T-cell (primary cell): Measurements from ENCODE around the gene COL18A1. TPM values are rescaled to one million over a fixed set of nuclear protein-coding genes. Genes with fewer than 3 reads are reported as not detected.

Source experiments
- ATAC-seq, 4 experiments: fragments of 200-7000 bp in 3 of 4; fragments of 150-1000 bp in 1 of 4; cut with Tn5 transposase; replicated peaks in 1 of 4; 1 replicate in 3 of 4; 2 replicates in 1 of 4; pipeline ENCODE4 v1.10.0; 2021; ENCODE audit warnings: moderate library complexity in 3 of 4, mild to moderate bottlenecking in 2 of 4, moderate number of reproducible peaks in 1 of 4
- CTCF ChIA-PET, 2 donors: fragments of 300-600 bp; sonication (Branson Sonifier 250); formaldehyde crosslinking; loops; one replicate each; lab custom pipeline; 2022; ENCODE audit warnings: antibody characterized with exemption in 2 of 2; lab: Charles Lee
- POLR2A ChIA-PET, 2 donors: fragments of 300-600 bp; sonication (Branson Sonifier 250); formaldehyde crosslinking; loops; one replicate each; lab custom pipeline; 2022; ENCODE audit warnings: antibody characterized with exemption in 2 of 2; lab: Charles Lee
- DNase-seq, 35 experiments: peaks; one replicate each; pipeline versions ENCODE4 v3.0.0 to v3.0.0-alpha.2; 2013 to 2023
- H3K27ac ChIP-seq: one replicate; pipeline ENCODE4 v1.5.1; 2013; ENCODE audit warnings: low read length
- H3K27me3 ChIP-seq, 2 experiments: replicated peaks in 1 of 2; 1 replicate in 1 of 2; 2 replicates in 1 of 2; pipeline versions ENCODE4 v1.6.1 to v1.7.0; 2013; ENCODE audit warnings: low read length in 1 of 2, mixed read lengths in 1 of 2; ENCODE audit not compliant: control insufficient read depth in 2 of 2, insufficient read depth in 2 of 2; ENCODE audit errors: extremely low read depth in 1 of 2
- H3K36me3 ChIP-seq, 2 donors: 1 replicate in 1 of 2; 2 replicates in 1 of 2; pipeline versions ENCODE4 v1.6.1 to v1.7.0; 2013; ENCODE audit warnings: low read length in 1 of 2; ENCODE audit not compliant: control insufficient read depth in 2 of 2, insufficient read depth in 1 of 2; ENCODE audit errors: extremely low read depth in 1 of 2
- H3K4me1 ChIP-seq, 2 experiments: 1 replicate in 1 of 2; 2 replicates in 1 of 2; pipeline versions ENCODE4 v1.6.1 to v1.7.0; 2013; ENCODE audit warnings: low read length in 2 of 2, mixed read lengths in 1 of 2; ENCODE audit not compliant: insufficient read depth in 2 of 2, control insufficient read depth in 1 of 2; ENCODE audit errors: extremely low read depth in 1 of 2
- H3K4me3 ChIP-seq, 2 donors: 1 replicate in 1 of 2; 2 replicates in 1 of 2; pipeline versions ENCODE4 v1.5.1 to v1.7.0; 2013; ENCODE audit warnings: mild to moderate bottlenecking in 2 of 2, low read length in 1 of 2, moderate library complexity in 1 of 2; ENCODE audit not compliant: control insufficient read depth in 1 of 2; ENCODE audit errors: extremely low read depth in 1 of 2
- H3K9me3 ChIP-seq: 2 replicates; pipeline ENCODE4 v1.7.0; 2013
- H3K27ac Mint-ChIP-seq, 2 donors: one replicate each; pipeline ENCODE4 v1.8.0; 2020 to 2021; ENCODE audit warnings: mild to moderate bottlenecking in 2 of 2, mixed read lengths in 2 of 2
- H3K27me3 Mint-ChIP-seq, 2 donors: one replicate each; pipeline ENCODE4 v1.8.0; 2021 to 2022; ENCODE audit warnings: mixed read lengths in 2 of 2
- H3K36me3 Mint-ChIP-seq: one replicate; pipeline ENCODE4 v1.8.0; 2021; ENCODE audit warnings: mixed read lengths
- H3K4me1 Mint-ChIP-seq, 3 donors: one replicate each; pipeline ENCODE4 v1.8.0; 2020 to 2022; ENCODE audit warnings: mixed read lengths in 3 of 3, mild to moderate bottlenecking in 1 of 3
- H3K4me3 Mint-ChIP-seq, 3 donors: one replicate each; pipeline ENCODE4 v1.8.0; 2020 to 2022; ENCODE audit warnings: mild to moderate bottlenecking in 3 of 3, mixed read lengths in 3 of 3, moderate library complexity in 3 of 3
- H3K9me3 Mint-ChIP-seq, 3 donors: one replicate each; pipeline ENCODE4 v1.8.0; 2020 to 2022; ENCODE audit warnings: mixed read lengths in 3 of 3
- WGBS: methylation state at CpG from one replicate; pipeline ENCODE4 v1.1.5; 2013; ENCODE audit warnings: missing lambda C conversion rate; ENCODE audit not compliant: insufficient coverage; 5-methylcytosine and 5-hydroxymethylcytosine counted together
- total RNA-seq, 35 experiments: library from RNA in 6 of 35; stranded (reverse) in 6 of 35; fragments of 120-200 nt in 1 of 35; gene quantifications; one replicate each; pipeline versions ENCODE4 v1.2.1 to v1.2.4 and lab custom pipeline; 2013 to 2026

COL18A1 gene
- total RNA-seq, 5 donors from 2014 or later (not counting 1 experiment from before 2014, with no cell fraction given) = 7.2 to 53.8 (median 10.5) TPM

DNA sequence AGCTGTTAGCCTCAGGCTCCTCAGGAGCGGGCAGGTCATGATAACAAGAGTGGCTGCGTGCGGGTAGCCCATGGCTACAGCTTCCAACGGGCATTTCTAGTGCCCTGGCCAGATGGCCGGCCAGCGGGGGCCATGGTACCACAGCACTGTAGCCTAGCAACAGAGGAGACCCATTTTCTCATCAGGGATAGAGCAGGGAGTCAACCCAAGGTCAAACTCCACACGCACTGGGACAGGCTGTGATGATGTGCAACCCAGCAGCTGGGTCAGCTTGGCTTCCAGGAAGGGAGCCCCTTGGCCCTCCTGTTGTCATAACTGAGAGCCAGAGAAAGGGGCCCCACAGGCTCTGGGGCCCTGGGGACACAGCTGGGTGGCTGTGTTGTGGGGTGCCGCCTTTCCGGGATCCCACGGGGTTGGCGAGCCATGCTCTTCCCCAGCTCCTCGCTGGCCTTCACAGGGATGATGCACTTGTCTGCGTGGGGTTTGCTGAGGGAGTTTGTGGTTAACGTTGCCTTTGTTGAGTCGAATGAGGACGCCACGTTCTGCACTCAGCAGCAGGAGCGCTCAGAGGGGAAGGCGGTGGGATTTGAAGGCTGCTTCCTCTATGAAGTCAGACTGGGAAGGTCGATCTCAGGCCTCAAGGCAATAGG is 46.3 kb downstream of the COL18A1 start:
- Mint-ChIP-seq H3K4me1 (peaks cover 0 to 4% (median 2%) of the 10 kb centered on the region in 3 donors), H3K4me3 (no peak overlapping the region), H3K27ac (no peak overlapping the region), H3K27me3 (peaks cover 6 to 14% of the 10 kb centered on the region in 2 donors), H3K9me3 (peaks cover 0 to 5% (median 0%) of the 10 kb centered on the region in 3 donors), H3K36me3 (no peaks in the 10 kb centered on the region)
- no peaks in the 10 kb centered on the region for H3K36me3 ChIP-seq
- CTCF ChIA-PET = no interaction called here
- ATAC-seq (no peak), DNase-seq (no peak)
- peaks cover 0 to 33% of the 10 kb centered on the region in 2 experiments for H3K27me3 ChIP-seq
- H3K27ac ChIP-seq = no peak overlapping the region
- H3K9me3 ChIP-seq = no peaks in the 10 kb centered on the region
- WGBS = 52% methylated on average over 19 of the region's 20 CpGs
- POLR2A ChIA-PET = no interaction called here
- H3K4me1 ChIP-seq = peaks cover 0 to 9% of the 10 kb centered on the region in 2 experiments
- H3K4me3 ChIP-seq = no peak overlapping the region

GRCh38 chr21:45451771-45452182 is 46.8 kb downstream of the COL18A1 start:
- Histone ChIP-seq H3K27ac (no peak overlapping the region), H3K36me3 (no peaks in the 10 kb centered on the region), H3K27me3 (peaks cover 0 to 32% of the 10 kb centered on the region in 2 experiments), H3K4me3 (no peak overlapping the region), H3K9me3 (no peaks in the 10 kb centered on the region), H3K4me1 (peaks cover 0 to 9% of the 10 kb centered on the region in 2 experiments)
- H3K27me3 Mint-ChIP-seq = peaks cover 5 to 14% of the 10 kb centered on the region in 2 donors
- peaks cover 0 to 4% (median 2%) of the 10 kb centered on the region in 3 donors for H3K4me1 Mint-ChIP-seq
- no peaks in the 10 kb centered on the region for H3K36me3 Mint-ChIP-seq
- 97% methylated on average over 12 of the region's 12 CpGs for WGBS
- DNase-seq (no peak), ATAC-seq (no peak)
- H3K9me3 Mint-ChIP-seq = peaks cover 0 to 2% (median 0%) of the 10 kb centered on the region in 3 donors
- H3K4me3 Mint-ChIP-seq = no peak overlapping the region
- CTCF ChIA-PET = no interaction called here
- POLR2A ChIA-PET = no interaction called here
- H3K27ac Mint-ChIP-seq = no peak overlapping the region

DNA sequence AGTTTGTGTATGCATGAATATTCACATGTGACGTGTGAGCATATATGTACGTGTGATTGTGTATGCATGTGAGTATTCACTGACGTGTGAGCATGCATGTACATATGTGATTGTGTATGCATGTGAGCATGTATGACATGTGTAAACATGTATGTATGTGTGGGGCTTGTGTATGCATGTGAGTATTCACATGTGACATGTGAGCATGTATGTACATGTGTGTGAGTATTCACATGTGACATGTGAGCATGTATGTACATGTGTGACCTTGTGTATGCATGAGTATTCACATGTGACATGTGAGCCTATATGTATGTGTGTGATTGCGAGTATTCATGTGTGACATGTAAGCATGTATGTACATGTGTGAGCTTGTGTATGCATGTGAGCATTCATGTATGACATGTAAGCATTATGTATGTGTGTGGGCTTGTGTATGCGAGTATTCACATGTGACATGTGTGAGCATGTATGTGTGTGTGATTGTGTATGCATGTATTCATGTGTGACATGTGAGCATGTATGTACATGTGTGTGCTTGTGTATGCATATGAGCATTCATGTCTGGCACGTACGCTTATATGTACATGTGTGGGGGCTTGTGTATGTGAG is 47.8 kb downstream of the COL18A1 start:
- Histone ChIP-seq H3K4me3 (no peak overlapping the region), H3K27ac (no peak overlapping the region), H3K27me3 (peaks cover 0 to 40% of the 10 kb centered on the region in 2 experiments), H3K36me3 (no peaks in the 10 kb centered on the region), H3K4me1 (peaks cover 0 to 9% of the 10 kb centered on the region in 2 experiments), H3K9me3 (no peaks in the 10 kb centered on the region)
- POLR2A ChIA-PET = no interaction called here
- ATAC-seq (no peak), DNase-seq (no peak)
- peaks cover 5 to 6% of the 10 kb centered on the region in 2 donors for H3K27me3 Mint-ChIP-seq
- WGBS = 97% methylated on average over 7 of the region's 7 CpGs
- no peaks in the 10 kb centered on the region for H3K9me3 Mint-ChIP-seq
- H3K27ac Mint-ChIP-seq = no peak overlapping the region
- CTCF ChIA-PET = no interaction called here
- peaks cover 0 to 4% (median 2%) of the 10 kb centered on the region in 3 donors for H3K4me1 Mint-ChIP-seq
- no peak overlapping the region for H3K4me3 Mint-ChIP-seq
- no peaks in the 10 kb centered on the region for H3K36me3 Mint-ChIP-seq

GRCh38 chr21:45453308-45453950 is 48.5 kb downstream of the COL18A1 start:
- peak overlapping the region in 1 of 2 donors; percentile 42 for H3K27ac Mint-ChIP-seq
- whole genome bisulfite sequencing = 91% methylated on average over 11 of the region's 13 CpGs

DNA sequence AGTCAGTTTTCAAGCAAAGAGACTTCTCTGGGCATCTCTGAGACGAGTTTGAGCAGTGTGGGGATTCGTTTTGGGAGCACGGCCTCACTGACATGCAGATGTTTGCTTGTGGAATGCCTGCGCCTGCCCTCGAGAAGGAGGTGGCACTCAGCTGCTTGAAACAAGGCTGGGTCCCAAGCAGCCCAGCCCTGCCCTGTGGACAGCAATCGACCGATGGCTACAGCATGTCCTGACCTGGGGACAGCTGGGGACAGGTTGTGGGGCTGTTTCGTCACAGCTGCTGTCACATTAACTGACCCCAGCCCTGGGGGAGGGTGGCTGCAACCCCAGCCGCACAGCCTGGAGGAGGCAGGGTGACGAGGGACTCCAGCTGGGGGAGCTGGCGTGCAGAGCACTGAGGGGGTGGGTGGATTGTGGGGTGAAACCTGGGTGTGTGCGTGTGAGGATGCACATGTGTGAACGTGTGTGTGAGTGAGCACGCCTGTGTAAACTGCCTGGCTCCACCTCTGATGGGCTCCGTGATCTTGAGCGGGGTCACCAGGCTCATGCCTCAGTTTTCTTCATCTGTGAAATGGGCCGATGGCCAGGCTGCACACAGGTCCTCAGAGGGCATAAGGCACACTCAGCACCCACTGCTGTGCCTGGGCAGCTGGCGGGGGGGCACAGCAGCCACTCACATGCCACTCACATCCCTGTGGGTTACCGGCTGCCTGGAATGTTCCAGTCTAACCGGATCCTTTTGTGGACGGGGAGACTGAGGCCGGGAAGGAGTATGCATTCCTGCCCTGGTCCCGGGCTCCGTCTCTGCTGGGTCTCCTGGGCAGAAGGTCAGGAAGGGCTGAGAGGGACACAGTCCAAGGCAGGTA is 49.3 kb downstream of the COL18A1 start:
- DNase-seq = no peak

More at GRCh38 chr21:45453308-45453950, 48.5 kb downstream of the COL18A1 start:
- Mint-ChIP-seq H3K36me3 (no peaks in the 10 kb centered on the region), H3K9me3 (no peaks in the 10 kb centered on the region), H3K27me3 (peaks cover under 1 to 2% of the 10 kb centered on the region in 2 donors), H3K4me1 (peaks cover 0 to 4% (median 2%) of the 10 kb centered on the region in 3 donors), H3K4me3 (no peak overlapping the region)
- ChIA-PET POLR2A (interaction anchor here in 1 of 2 donors (0.6 kb wide), 1 partner anchor 357 kb away, joined by 3 read pairs; no protein-coding TSS in a partner anchor), CTCF (no interaction called here)
- peaks cover 0 to 46% of the 10 kb centered on the region in 2 experiments for H3K27me3 ChIP-seq
- no peak overlapping the region for H3K4me3 ChIP-seq
- DNase-seq = no peak
- H3K36me3 ChIP-seq = no peaks in the 10 kb centered on the region
- no peaks in the 10 kb centered on the region for H3K9me3 ChIP-seq
- ATAC-seq = no peak
- no peak overlapping the region for H3K27ac ChIP-seq
- peaks cover 0 to 9% of the 10 kb centered on the region in 2 experiments for H3K4me1 ChIP-seq

More for the DNA sequence above, 49.3 kb downstream of the COL18A1 start:
- no peaks in the 10 kb centered on the region for H3K9me3 Mint-ChIP-seq
- no peak overlapping the region for H3K4me3 Mint-ChIP-seq
- H3K27ac Mint-ChIP-seq = no peak overlapping the region
- CTCF ChIA-PET = no interaction called here
- no peaks in the 10 kb centered on the region for H3K36me3 Mint-ChIP-seq
- WGBS = 82% methylated on average over 24 of the region's 24 CpGs
- no peak for ATAC-seq
- peaks cover 0 to 4% (median 2%) of the 10 kb centered on the region in 3 donors for H3K4me1 Mint-ChIP-seq
- no peaks in the 10 kb centered on the region for H3K27me3 Mint-ChIP-seq
- H3K27me3 ChIP-seq = peaks cover 0 to 49% of the 10 kb centered on the region in 2 experiments
- peaks cover 0 to 9% of the 10 kb centered on the region in 2 experiments for H3K4me1 ChIP-seq
- H3K36me3 ChIP-seq = no peaks in the 10 kb centered on the region
- H3K27ac ChIP-seq = no peak overlapping the region
- H3K9me3 ChIP-seq = no peaks in the 10 kb centered on the region
- POLR2A ChIA-PET = interaction anchor here in 1 of 2 donors (0.6 kb wide), 1 partner anchor 356 kb away, joined by 3 read pairs; no protein-coding TSS in a partner anchor
- H3K4me3 ChIP-seq = no peak overlapping the region
